ENCODE data around the gene KISS1.

KISS1 gene

GRCh38 chr1:204192046-204192445 lies 4.2 kb downstream of the KISS1 start:
- no peak for TF ChIP-seq CTCF (IDR thresholded peaks at IDR 0.05; ENCODE audit: insufficient read depth, low read length, missing control alignments)
- H3K4me3 ChIP-seq (ENCODE audit: low read depth, low read length) = no peak overlapping the region
- no peak for DNase-seq (ENCODE audit: low read depth, low spot score)
- ChIA-PET CTCF (interaction anchor here (0.8 to 10.2 kb wide), 9 partner anchors 14 to 321 kb away, joined by 3 to 112 read pairs (median 4); partner anchors contain the start of gene GOLT1A), POLR2A (no interaction called here)

GRCh38 chr1:204191456-204191855 lies 4.8 kb downstream of the KISS1 start:
- no peak overlapping the region for H3K4me3 ChIP-seq (ENCODE audit: low read depth, low read length)

GRCh38 chr1:204190212-204191211 lies 5.8 kb downstream of the KISS1 start:
- no peak overlapping the region; the same call in 1 of the 2 replicates for H3K4me3 ChIP-seq (ENCODE audit: low read depth, low read length)
- TF ChIP-seq CTCF (IDR thresholded peaks at IDR 0.05; ENCODE audit: insufficient read depth, low read length, missing control alignments) = no peak
- DNase-seq (ENCODE audit: low read depth, low spot score) = no peak
- ChIA-PET CTCF (interaction anchor here (0.6 to 10.2 kb wide), 10 partner anchors 16 to 227 kb away, joined by 3 to 112 read pairs (median 3); partner anchors contain the start of gene GOLT1A), POLR2A (interaction anchor here (1.0 kb wide), 1 partner anchor 8 kb away, joined by 3 read pairs; no protein-coding TSS in a partner anchor)

More at GRCh38 chr1:204191456-204191855, 4.8 kb downstream of the KISS1 start:
- ChIA-PET POLR2A (no interaction called here), CTCF (interaction anchor here (1.0 to 10.2 kb wide), 9 partner anchors 15 to 321 kb away, joined by 3 to 112 read pairs (median 4); partner anchors contain the start of gene GOLT1A)
- DNase-seq (ENCODE audit: low read depth, low spot score) = no peak
- no peak for TF ChIP-seq CTCF (IDR thresholded peaks at IDR 0.05; ENCODE audit: insufficient read depth, low read length, missing control alignments)

GRCh38 chr1:204188959-204189639 lies 7.2 kb downstream of the KISS1 start:
- no peak for TF ChIP-seq CTCF (IDR thresholded peaks at IDR 0.05; ENCODE audit: insufficient read depth, low read length, missing control alignments)
- CTCF ChIA-PET = interaction anchor here (1.1 to 10.2 kb wide), 6 partner anchors 9 to 60 kb away, joined by 3 to 112 read pairs (median 6); partner anchors contain the start of gene GOLT1A
- POLR2A ChIA-PET = no interaction called here
- H3K4me3 ChIP-seq (ENCODE audit: low read depth, low read length) = no peak overlapping the region
- DNase-seq (ENCODE audit: low read depth, low spot score) = no peak

- POLR2A ChIA-PET = no interaction called here
- no peak for DNase-seq (ENCODE audit: low read depth, low spot score)
- H3K4me3 ChIP-seq (ENCODE audit: low read depth, low read length) = no peak overlapping the region
- CTCF ChIA-PET = interaction anchor here (1.0 to 10.2 kb wide), 5 partner anchors 12 to 177 kb away, joined by 3 to 112 read pairs (median 4); no protein-coding TSS in a partner anchor
- TF ChIP-seq CTCF (IDR thresholded peaks at IDR 0.05; ENCODE audit: insufficient read depth, low read length, missing control alignments) = no peak
Measured at GRCh38 chr1:204186597-204186996, 9.7 kb downstream of the KISS1 start.

Measured in AG04449 (cell line).